ENCODE results near the gene FOXN3. TPM values are rescaled to one million over a fixed set of nuclear protein-coding genes. Genes with fewer than 3 reads are reported as not detected.

The FOXN3 gene
- total RNA-seq, 1 donor from 2014 or later: 131 TPM

DNA sequence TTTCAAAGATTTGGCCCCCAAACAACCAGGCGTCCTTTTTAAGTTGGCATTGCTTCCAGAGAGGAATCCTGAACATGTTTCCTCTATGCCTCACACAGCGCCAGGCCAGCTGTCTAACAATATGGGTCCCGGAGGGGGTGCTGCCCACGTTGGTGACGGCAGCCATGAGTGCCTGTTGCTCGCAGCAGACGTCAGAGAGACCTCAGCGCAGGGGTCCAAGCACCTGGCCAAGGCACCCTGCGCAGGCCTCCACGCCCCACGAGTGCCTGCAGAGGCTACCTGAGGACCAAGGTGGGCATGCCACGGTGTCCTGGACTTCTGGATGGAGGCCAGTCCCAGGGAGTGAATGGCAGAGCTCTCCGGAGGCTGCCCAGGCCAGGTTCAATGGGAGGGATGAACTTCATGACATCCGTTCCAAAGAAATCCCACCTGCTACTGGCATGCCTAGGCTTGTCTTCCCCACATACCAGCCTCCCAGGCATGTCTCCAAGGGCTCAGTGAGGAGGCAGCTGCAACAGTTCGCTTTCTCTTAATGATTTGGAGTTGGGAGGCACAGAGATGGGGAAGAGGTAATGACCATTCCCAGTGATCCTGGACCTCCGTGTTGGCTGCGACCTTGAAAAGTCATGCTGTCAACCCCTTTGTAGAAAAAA, 11.6 kb upstream of the FOXN3 start:
- H3K27ac Mint-ChIP-seq: peak overlapping the region; percentile 94
- H3K4me3 Mint-ChIP-seq (ENCODE audit: low read depth): peak overlapping the region; percentile 84
- DNase-seq (ENCODE audit: low spot score): no peak
- H3K36me3 Mint-ChIP-seq (ENCODE audit: low read depth): peaks cover 8% of the 10 kb centered on the region
- intact Hi-C loops (cut with micrococcal nuclease): loop anchor here (2.0 kb wide), 1 partner anchor 184 kb away; no protein-coding TSS in a partner anchor
- peaks cover 67% of the 10 kb centered on the region for H3K4me1 Mint-ChIP-seq (ENCODE audit: low read depth)
- no peaks in the 10 kb centered on the region for H3K27me3 Mint-ChIP-seq (ENCODE audit: low read depth)
- H3K9me3 Mint-ChIP-seq: no peaks in the 10 kb centered on the region

GRCh38 chr14:89428173-89428523, 11.1 kb upstream of the FOXN3 start:
- H3K4me1 Mint-ChIP-seq (ENCODE audit: low read depth): peaks cover 72% of the 10 kb centered on the region
- no peak for DNase-seq (ENCODE audit: low spot score)
- intact Hi-C loops (cut with micrococcal nuclease): loop anchor here (2.0 kb wide), 1 partner anchor 185 kb away; no protein-coding TSS in a partner anchor
- H3K9me3 Mint-ChIP-seq: no peaks in the 10 kb centered on the region
- H3K36me3 Mint-ChIP-seq (ENCODE audit: low read depth): peaks cover 8% of the 10 kb centered on the region
- H3K27ac Mint-ChIP-seq: peak overlapping the region; percentile 58
- no peak overlapping the region for H3K4me3 Mint-ChIP-seq (ENCODE audit: low read depth)
- no peaks in the 10 kb centered on the region for H3K27me3 Mint-ChIP-seq (ENCODE audit: low read depth)

- H3K27ac Mint-ChIP-seq: peak overlapping the region; percentile 58
- intact Hi-C loops (cut with micrococcal nuclease): loop anchor here (2.0 kb wide), 1 partner anchor 185 kb away; no protein-coding TSS in a partner anchor
Measured at GRCh38 chr14:89427426-89428172, 10.6 kb upstream of the FOXN3 start.

GRCh38 chr14:89425931-89426330, 8.9 kb upstream of the FOXN3 start:
- intact Hi-C loops (cut with micrococcal nuclease): no loop called here
- H3K27me3 Mint-ChIP-seq (ENCODE audit: low read depth): no peaks in the 10 kb centered on the region
- H3K4me3 Mint-ChIP-seq (ENCODE audit: low read depth): no peak overlapping the region
- peaks cover 13% of the 10 kb centered on the region for H3K36me3 Mint-ChIP-seq (ENCODE audit: low read depth)
- DNase-seq (ENCODE audit: low spot score): no peak
- H3K9me3 Mint-ChIP-seq: no peaks in the 10 kb centered on the region
- H3K27ac Mint-ChIP-seq: peak overlapping the region; percentile 55
- H3K4me1 Mint-ChIP-seq (ENCODE audit: low read depth): peaks cover 71% of the 10 kb centered on the region

More at GRCh38 chr14:89427426-89428172, 10.6 kb upstream of the FOXN3 start:
- Mint-ChIP-seq H3K4me3 (ENCODE audit: low read depth) (no peak overlapping the region), H3K4me1 (ENCODE audit: low read depth) (peaks cover 76% of the 10 kb centered on the region), H3K9me3 (no peaks in the 10 kb centered on the region), H3K27me3 (ENCODE audit: low read depth) (no peaks in the 10 kb centered on the region), H3K36me3 (ENCODE audit: low read depth) (peaks cover 8% of the 10 kb centered on the region)
- DNase-seq (ENCODE audit: low spot score): no peak

DNA sequence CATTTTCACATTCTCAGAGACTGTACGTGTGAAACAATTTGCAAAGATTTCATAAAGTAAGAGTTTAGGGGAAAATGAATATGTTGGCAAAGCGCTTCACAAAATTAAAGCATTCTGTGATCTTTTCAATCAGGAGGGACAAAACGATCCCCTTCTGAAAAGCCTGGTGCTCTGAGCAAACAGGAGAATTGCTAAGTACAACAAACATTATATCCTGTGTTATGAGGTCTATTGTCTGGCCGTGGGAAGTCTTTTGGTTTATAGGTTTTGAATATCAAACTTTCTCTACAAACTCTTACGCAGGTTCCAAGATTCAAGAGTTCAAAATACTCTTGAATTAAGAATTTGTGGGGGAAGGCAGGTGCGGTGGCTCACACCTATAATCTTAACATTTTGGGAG, 7.2 kb upstream of the FOXN3 start:
- DNase-seq (ENCODE audit: low spot score): no peak
- intact Hi-C loops (cut with micrococcal nuclease): loop anchor here (5.0 kb wide), 1 partner anchor 258 kb away; no protein-coding TSS in a partner anchor
- Mint-ChIP-seq H3K27ac (peak overlapping the region; percentile 33), H3K4me3 (ENCODE audit: low read depth) (no peak overlapping the region), H3K36me3 (ENCODE audit: low read depth) (peaks cover 25% of the 10 kb centered on the region), H3K9me3 (no peaks in the 10 kb centered on the region), H3K4me1 (ENCODE audit: low read depth) (peaks cover 72% of the 10 kb centered on the region), H3K27me3 (ENCODE audit: low read depth) (no peaks in the 10 kb centered on the region)

- peaks cover 75% of the 10 kb centered on the region for H3K4me1 Mint-ChIP-seq (ENCODE audit: low read depth)
- no peaks in the 10 kb centered on the region for H3K9me3 Mint-ChIP-seq
- H3K4me3 Mint-ChIP-seq (ENCODE audit: low read depth): peak overlapping the region; percentile 24
- no peak for DNase-seq (ENCODE audit: low spot score)
- no peaks in the 10 kb centered on the region for H3K27me3 Mint-ChIP-seq (ENCODE audit: low read depth)
- H3K36me3 Mint-ChIP-seq (ENCODE audit: low read depth): peaks cover 27% of the 10 kb centered on the region
- intact Hi-C loops (cut with micrococcal nuclease): loop anchor here (1.0 to 5.0 kb wide), 4 partner anchors 7 to 328 kb away; no protein-coding TSS in a partner anchor
- H3K27ac Mint-ChIP-seq: peak overlapping the region; percentile 83
Measured at GRCh38 chr14:89422952-89423345, 5.9 kb upstream of the FOXN3 start.

DNA sequence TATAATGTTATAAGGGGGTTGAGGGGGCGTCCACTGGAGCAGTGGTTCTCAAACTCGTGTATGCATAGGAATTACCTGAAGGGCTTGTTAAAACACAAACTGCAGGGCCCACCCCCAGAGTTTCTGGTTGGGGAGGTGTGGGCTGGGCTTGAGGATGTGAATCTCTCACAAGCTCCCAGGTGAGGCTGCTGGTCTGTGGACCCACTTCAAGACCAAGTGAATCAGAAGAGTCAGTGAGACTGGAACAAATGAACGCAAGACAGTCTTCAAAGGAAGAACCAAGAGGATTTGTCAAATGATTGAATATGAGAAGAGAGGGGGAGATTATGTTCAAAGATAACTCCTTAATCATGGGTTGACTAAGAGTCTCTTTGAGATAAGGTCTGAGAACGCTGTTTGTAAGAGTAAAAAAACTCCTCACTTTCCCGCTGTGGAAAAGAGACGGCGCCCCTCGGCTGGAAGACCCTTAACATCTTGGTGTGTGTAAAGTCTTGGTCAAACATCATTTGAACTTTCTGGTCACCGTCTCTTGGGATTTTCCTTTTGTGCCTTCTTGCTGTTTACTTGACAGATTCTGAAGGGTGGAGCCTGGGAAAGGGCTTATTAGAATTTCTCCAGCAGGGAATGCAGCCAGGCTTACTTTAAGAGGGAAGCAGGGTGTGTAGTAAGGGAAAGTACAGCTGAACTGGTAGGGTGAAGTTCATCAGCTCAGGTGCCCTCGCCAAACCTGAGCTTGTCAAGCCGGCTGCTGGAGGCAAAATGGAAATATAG, 5.3 kb upstream of the FOXN3 start:
- H3K9me3 Mint-ChIP-seq: no peaks in the 10 kb centered on the region
- no peaks in the 10 kb centered on the region for H3K27me3 Mint-ChIP-seq (ENCODE audit: low read depth)
- DNase-seq (ENCODE audit: low spot score): no peak
- H3K36me3 Mint-ChIP-seq (ENCODE audit: low read depth): peaks cover 27% of the 10 kb centered on the region
- peak overlapping the region; percentile 24 for H3K4me3 Mint-ChIP-seq (ENCODE audit: low read depth)
- H3K27ac Mint-ChIP-seq: peak overlapping the region; percentile 83
- H3K4me1 Mint-ChIP-seq (ENCODE audit: low read depth): peaks cover 75% of the 10 kb centered on the region
- intact Hi-C loops (cut with micrococcal nuclease): loop anchor here (1.0 to 5.0 kb wide), 4 partner anchors 8 to 328 kb away; no protein-coding TSS in a partner anchor

GRCh38 chr14:89420502-89420901, 3.5 kb upstream of the FOXN3 start:
- H3K4me1 Mint-ChIP-seq (ENCODE audit: low read depth): peaks cover 71% of the 10 kb centered on the region
- H3K4me3 Mint-ChIP-seq (ENCODE audit: low read depth): no peak overlapping the region

GRCh38 chr14:89419973-89420482, 3.0 kb upstream of the FOXN3 start:
- H3K36me3 Mint-ChIP-seq (ENCODE audit: low read depth): peaks cover 33% of the 10 kb centered on the region
- H3K27me3 Mint-ChIP-seq (ENCODE audit: low read depth): no peaks in the 10 kb centered on the region
- no peak for DNase-seq (ENCODE audit: low spot score)
- peaks cover 75% of the 10 kb centered on the region for H3K4me1 Mint-ChIP-seq (ENCODE audit: low read depth)
- no peak overlapping the region for H3K4me3 Mint-ChIP-seq (ENCODE audit: low read depth)
- peak overlapping the region; percentile 23 for H3K27ac Mint-ChIP-seq
- intact Hi-C loops (cut with micrococcal nuclease): loop anchor here (2.0 to 10.0 kb wide), 10 partner anchors 113 to 495 kb away; no protein-coding TSS in a partner anchor
- H3K9me3 Mint-ChIP-seq: no peaks in the 10 kb centered on the region

More at GRCh38 chr14:89420502-89420901, 3.5 kb upstream of the FOXN3 start:
- Mint-ChIP-seq H3K27ac (no peak overlapping the region), H3K9me3 (no peaks in the 10 kb centered on the region), H3K36me3 (ENCODE audit: low read depth) (peaks cover 30% of the 10 kb centered on the region), H3K27me3 (ENCODE audit: low read depth) (no peaks in the 10 kb centered on the region)
- intact Hi-C loops (cut with micrococcal nuclease): loop anchor here (5.0 kb wide), 1 partner anchor 262 kb away; no protein-coding TSS in a partner anchor
- no peak for DNase-seq (ENCODE audit: low spot score)

DNA sequence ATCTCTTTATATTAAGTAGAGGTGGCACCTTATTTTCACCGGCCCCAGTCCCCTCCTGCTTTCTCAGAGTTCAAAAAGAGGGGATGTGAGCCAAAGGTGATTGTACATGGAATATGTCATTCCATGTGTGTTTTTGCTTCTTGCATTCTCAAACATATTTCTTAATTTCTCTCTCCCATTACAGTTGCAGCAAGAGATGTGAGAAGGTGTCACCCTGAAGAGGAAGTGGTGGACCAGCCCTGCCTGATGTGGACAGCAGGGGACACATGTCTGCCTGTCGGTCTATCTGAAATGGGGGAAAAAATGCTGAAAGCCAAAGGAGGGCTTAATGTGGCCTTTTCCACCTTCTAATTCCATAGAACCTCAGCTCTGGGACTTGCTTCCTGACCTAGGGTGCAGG, 1.9 kb upstream of the FOXN3 start:
- intact Hi-C loops (cut with micrococcal nuclease): loop anchor here (1.0 to 10.0 kb wide), 10 partner anchors 11 to 496 kb away; no protein-coding TSS in a partner anchor
- Mint-ChIP-seq H3K36me3 (ENCODE audit: low read depth) (peaks cover 39% of the 10 kb centered on the region), H3K27ac (peak overlapping the region; percentile 43), H3K4me1 (ENCODE audit: low read depth) (peaks cover 68% of the 10 kb centered on the region), H3K4me3 (ENCODE audit: low read depth) (no peak overlapping the region), H3K27me3 (ENCODE audit: low read depth) (no peaks in the 10 kb centered on the region), H3K9me3 (no peaks in the 10 kb centered on the region)
- no peak for DNase-seq (ENCODE audit: low spot score)

- Mint-ChIP-seq H3K4me1 (ENCODE audit: low read depth) (peaks cover 63% of the 10 kb centered on the region), H3K4me3 (ENCODE audit: low read depth) (peak overlapping the region; percentile 85), H3K36me3 (ENCODE audit: low read depth) (peaks cover 40% of the 10 kb centered on the region), H3K27me3 (ENCODE audit: low read depth) (no peaks in the 10 kb centered on the region), H3K27ac (peak overlapping the region; percentile 93), H3K9me3 (no peaks in the 10 kb centered on the region)
- no peak for DNase-seq (ENCODE audit: low spot score)
- intact Hi-C loops (cut with micrococcal nuclease): loop anchor here (1.0 to 10.0 kb wide), 10 partner anchors 12 to 496 kb away; no protein-coding TSS in a partner anchor
Measured at GRCh38 chr14:89418452-89418851, 1.4 kb upstream of the FOXN3 start.

Data from activated T-helper 2 cell treated with anti-CD3 and anti-CD28 coated beads, Interferon-gamma antibody, Interleukin-2, Interleukin-4, amounts not matched to agents 10 μg/mL and 5 μg/mL and 100 μg/mL, durations not matched to agents 14 hours and 24 hours and 36 hours (primary cell).